H1 (cell line): ENCODE data around the gene CCS. TPM values are rescaled to one million over a fixed set of nuclear protein-coding genes. Genes with fewer than 3 reads are reported as not detected.

ENCODE experiments used
- CHD7 ChIP-seq: fragments of 300-600 bp; sonication (generic); IDR thresholded peaks from 2 replicates; pipeline ENCODE4 v1.7.1; 2012; ENCODE audit warnings: low read length, moderate library complexity, mild to moderate bottlenecking, inconsistent platforms; ENCODE audit not compliant: insufficient replicate concordance
- EP300 ChIP-seq, 2 experiments: IDR thresholded peaks; 1 replicate in 1 of 2; 2 replicates in 1 of 2; pipeline ENCODE4 v1.6.1; 2011 to 2012; ENCODE audit warnings: low read depth in 2 of 2, low read length in 2 of 2, mild to moderate bottlenecking in 2 of 2, borderline replicate concordance in 1 of 2, inconsistent platforms in 1 of 2, moderate library complexity in 1 of 2
- PHF8 ChIP-seq: fragments of 200-600 bp; sonication (generic); conservative IDR thresholded peaks from 2 replicates; pipeline ENCODE4 v1.7.1; 2012; ENCODE audit warnings: low read depth, mild to moderate bottlenecking, inconsistent platforms, low read length, moderate library complexity
- RNF2 ChIP-seq: fragments of 200-900, 300-1000 bp; sonication (generic); IDR thresholded peaks from 2 replicates; pipeline ENCODE4 v1.7.1; 2016; ENCODE audit warnings: borderline replicate concordance, low read depth, mild to moderate bottlenecking, antibody characterized with exemption, low read length; ENCODE audit not compliant: poor library complexity, severe bottlenecking; ENCODE audit errors: missing control alignments
- ZNF274 ChIP-seq: IDR thresholded peaks from 2 replicates; pipeline ENCODE4 v1.7.0; 2012; ENCODE audit warnings: low read length, borderline replicate concordance; ENCODE audit errors: extremely low read depth
- polyA plus RNA-seq, 7 experiments: library from polyadenylated mRNA; depleted of rRNA in 3 of 7; stranded (reverse) in 5 of 7; unstranded in 2 of 7; fragments of >200 nt in 5 of 7; fragments of 200-250 nt in 2 of 7; gene quantifications; 1 replicate in 5 of 7; 2 replicates in 1 of 7; 4 replicates in 1 of 7; pipeline versions ENCODE4 v1.2.1 to v1.2.3, GENCODE V29; 2011 to 2013; ENCODE audit warnings: missing spikeins in 2 of 7, mixed read lengths in 2 of 7
- total RNA-seq: library from RNA; stranded (reverse); fragmentation: NEBNext Ultra II Directional; extraction: Animal tissue kit (Norgen Biotek cat#: 25700); gene quantifications from 2 replicates; pipeline ENCODE4 v1.2.1, GENCODE V29; 2021

Gene CCS
- total and polyA plus RNA-seq, 2 of the 8 experiments (the other 6 are each of a cell fraction or from before 2014, with no cell fraction given), result 37.1 to 37.7 TPM

GRCh38 chr11:66626382-66626781, 33.4 kb downstream of the CCS start (continued):
- TF ChIP-seq RNF2 (no peak), EP300 (IDR thresholded peaks at IDR 0.05; ENCODE audit: borderline replicate concordance in 1 of 2, low read depth in 2 of 2, low read length in 2 of 2) (no peak), ZNF274 (no peak), PHF8 (no peak), CHD7 (no peak)
